ENCODE results near the gene LRIG1.

DNA sequence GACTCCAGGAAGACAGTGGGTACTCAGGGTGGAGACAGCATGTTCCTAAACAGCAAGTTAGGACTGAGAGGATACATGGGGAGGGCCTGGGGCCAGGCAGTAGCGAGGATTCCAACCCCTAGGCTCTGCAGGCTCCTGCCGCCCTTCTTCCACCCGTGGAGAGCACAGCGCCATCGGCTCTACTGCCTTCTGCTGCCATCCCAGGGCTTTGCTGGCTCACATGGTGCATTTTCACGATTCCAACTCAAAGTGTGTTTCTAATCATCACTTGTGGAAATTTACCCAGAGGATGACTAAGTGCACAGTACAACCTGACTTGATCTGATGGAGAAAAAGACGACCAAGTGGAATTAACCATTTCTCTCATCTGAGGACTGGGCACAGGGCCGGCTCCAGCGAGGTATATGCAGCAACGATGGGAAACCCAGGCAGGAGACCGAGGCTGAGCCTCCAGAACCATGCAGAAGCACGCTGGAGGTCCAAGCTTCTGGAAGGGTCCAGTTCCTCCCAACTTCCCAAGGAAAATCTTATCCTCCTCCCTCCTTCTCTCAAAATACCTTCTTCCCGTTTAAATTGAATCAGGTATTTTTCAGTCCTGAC lies 104.6 kb downstream of the LRIG1 start:
- TF ChIP-seq, protein P1, sequence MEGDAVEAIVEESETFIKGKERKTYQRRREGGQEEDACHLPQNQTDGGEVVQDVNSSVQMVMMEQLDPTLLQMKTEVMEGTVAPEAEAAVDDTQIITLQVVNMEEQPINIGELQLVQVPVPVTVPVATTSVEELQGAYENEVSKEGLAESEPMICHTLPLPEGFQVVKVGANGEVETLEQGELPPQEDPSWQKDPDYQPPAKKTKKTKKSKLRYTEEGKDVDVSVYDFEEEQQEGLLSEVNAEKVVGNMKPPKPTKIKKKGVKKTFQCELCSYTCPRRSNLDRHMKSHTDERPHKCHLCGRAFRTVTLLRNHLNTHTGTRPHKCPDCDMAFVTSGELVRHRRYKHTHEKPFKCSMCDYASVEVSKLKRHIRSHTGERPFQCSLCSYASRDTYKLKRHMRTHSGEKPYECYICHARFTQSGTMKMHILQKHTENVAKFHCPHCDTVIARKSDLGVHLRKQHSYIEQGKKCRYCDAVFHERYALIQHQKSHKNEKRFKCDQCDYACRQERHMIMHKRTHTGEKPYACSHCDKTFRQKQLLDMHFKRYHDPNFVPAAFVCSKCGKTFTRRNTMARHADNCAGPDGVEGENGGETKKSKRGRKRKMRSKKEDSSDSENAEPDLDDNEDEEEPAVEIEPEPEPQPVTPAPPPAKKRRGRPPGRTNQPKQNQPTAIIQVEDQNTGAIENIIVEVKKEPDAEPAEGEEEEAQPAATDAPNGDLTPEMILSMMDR (IDR thresholded peaks at IDR 0.05): no peak
- TF ChIP-seq POLR2AphosphoS5 (IDR thresholded peaks at IDR 0.05): no peak

Measured in breast epithelium (tissue), 3 donors.